ENCODE results near the gene SPECC1L. TPM values are rescaled to one million over a fixed set of nuclear protein-coding genes. Genes with fewer than 3 reads are reported as not detected.

Gene SPECC1L
- total RNA-seq, 4 donors from 2014 or later = 50.4 to 125 (median 68.0) TPM

DNA sequence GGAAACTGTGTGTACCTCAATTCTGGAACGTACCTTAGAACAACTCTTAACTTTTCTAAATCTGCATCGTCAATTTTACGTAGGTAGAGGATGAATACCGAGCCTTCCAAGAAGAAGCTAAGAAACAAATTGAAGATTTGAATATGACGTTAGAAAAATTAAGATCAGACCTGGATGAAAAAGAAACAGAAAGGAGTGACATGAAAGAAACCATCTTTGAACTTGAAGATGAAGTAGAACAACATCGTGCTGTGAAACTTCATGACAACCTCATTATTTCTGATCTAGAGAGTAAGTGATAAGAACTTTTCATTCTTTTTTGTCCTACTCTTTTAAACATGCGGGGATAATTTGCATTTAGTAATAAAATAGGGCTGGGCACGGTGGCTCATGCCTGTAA lies 53.5 kb downstream of the SPECC1L start:
- Histone ChIP-seq H3K4me3 (no peak overlapping the region), H3K27me3 (no peaks in the 10 kb centered on the region), H3K4me1 (peaks cover 0 to 31% (median 17%) of the 10 kb centered on the region in 4 donors), H3K27ac (no peak overlapping the region), H3K36me3 (peaks cover 0 to 34% (median 7%) of the 10 kb centered on the region in 4 donors), H3K9me3 (no peaks in the 10 kb centered on the region)
- WGBS, 2 donors (ENCODE audit: low coverage in 1 of 2) = 65 to 68% methylated on average over 7 to 8 of the region's 8 CpGs
- no peak for DNase-seq
- in situ Hi-C loops (cut with MboI; ENCODE audit: low pct_ligation_motif_present in 1 of 4, low pct_unique_long_range_greater_than_20kb in 1 of 4, low sequenced_read_pairs in 3 of 4) = loop anchor here in 1 of 4 donors (10.0 kb wide), 1 partner anchor 201 kb away; no protein-coding TSS in a partner anchor
- intact Hi-C loops (cut with DNase I; ENCODE audit: low total_unique reads) = no loop called here
- TF ChIP-seq POLR2AphosphoS5 (IDR thresholded peaks at IDR 0.05) = no peak
- TF ChIP-seq, protein P1, sequence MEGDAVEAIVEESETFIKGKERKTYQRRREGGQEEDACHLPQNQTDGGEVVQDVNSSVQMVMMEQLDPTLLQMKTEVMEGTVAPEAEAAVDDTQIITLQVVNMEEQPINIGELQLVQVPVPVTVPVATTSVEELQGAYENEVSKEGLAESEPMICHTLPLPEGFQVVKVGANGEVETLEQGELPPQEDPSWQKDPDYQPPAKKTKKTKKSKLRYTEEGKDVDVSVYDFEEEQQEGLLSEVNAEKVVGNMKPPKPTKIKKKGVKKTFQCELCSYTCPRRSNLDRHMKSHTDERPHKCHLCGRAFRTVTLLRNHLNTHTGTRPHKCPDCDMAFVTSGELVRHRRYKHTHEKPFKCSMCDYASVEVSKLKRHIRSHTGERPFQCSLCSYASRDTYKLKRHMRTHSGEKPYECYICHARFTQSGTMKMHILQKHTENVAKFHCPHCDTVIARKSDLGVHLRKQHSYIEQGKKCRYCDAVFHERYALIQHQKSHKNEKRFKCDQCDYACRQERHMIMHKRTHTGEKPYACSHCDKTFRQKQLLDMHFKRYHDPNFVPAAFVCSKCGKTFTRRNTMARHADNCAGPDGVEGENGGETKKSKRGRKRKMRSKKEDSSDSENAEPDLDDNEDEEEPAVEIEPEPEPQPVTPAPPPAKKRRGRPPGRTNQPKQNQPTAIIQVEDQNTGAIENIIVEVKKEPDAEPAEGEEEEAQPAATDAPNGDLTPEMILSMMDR (IDR thresholded peaks at IDR 0.05) = no peak
- no peak for TF ChIP-seq POLR2A (IDR thresholded peaks at IDR 0.05)
- TF ChIP-seq EP300 (IDR thresholded peaks at IDR 0.05; ENCODE audit: low read depth) = no peak

- TF ChIP-seq, protein P1 (IDR thresholded peaks at IDR 0.05) = peak; percentile 54 to 65 (median 55)
- no peak for TF ChIP-seq POLR2A (IDR thresholded peaks at IDR 0.05)
- no peaks in the 10 kb centered on the region for H3K27me3 ChIP-seq
- in situ Hi-C loops (cut with MboI; ENCODE audit: low pct_ligation_motif_present in 1 of 4, low pct_unique_long_range_greater_than_20kb in 1 of 4, low sequenced_read_pairs in 3 of 4) = loop anchor here in 3 of 4 donors (5.0 to 10.0 kb wide), 2 partner anchors 197 to 200 kb away; no protein-coding TSS in a partner anchor
- H3K27ac ChIP-seq = peak overlapping the region in 2 of 4 donors; percentile 12 to 21
- 27 to 39% methylated on average over 4 to 5 of the region's 5 CpGs for WGBS, 2 donors (ENCODE audit: low coverage in 1 of 2)
- intact Hi-C loops (cut with DNase I; ENCODE audit: low total_unique reads) = no loop called here
- H3K36me3 ChIP-seq = peaks cover 0 to 33% (median 10%) of the 10 kb centered on the region in 4 donors
- no peak overlapping the region for H3K4me3 ChIP-seq
- H3K4me1 ChIP-seq = peaks cover 0 to 31% (median 17%) of the 10 kb centered on the region in 4 donors
- no peaks in the 10 kb centered on the region for H3K9me3 ChIP-seq
- DNase-seq = no peak
Observed at GRCh38 chr22:24325105-24325757, 54.6 kb downstream of the SPECC1L start.

- H3K4me3 ChIP-seq = no peak overlapping the region
- no peak for DNase-seq
- H3K27me3 ChIP-seq = no peaks in the 10 kb centered on the region
- no peak overlapping the region for H3K27ac ChIP-seq
- no peak for TF ChIP-seq POLR2AphosphoS5 (IDR thresholded peaks at IDR 0.05)
- TF ChIP-seq EP300 (IDR thresholded peaks at IDR 0.05; ENCODE audit: low read depth) = no peak
- TF ChIP-seq, protein P1 (IDR thresholded peaks at IDR 0.05) = no peak
- no peak for TF ChIP-seq POLR2A (IDR thresholded peaks at IDR 0.05)
- H3K4me1 ChIP-seq = peaks cover 0 to 31% (median 17%) of the 10 kb centered on the region in 4 donors
- H3K9me3 ChIP-seq = no peaks in the 10 kb centered on the region
- WGBS, 2 donors (ENCODE audit: low coverage in 1 of 2) = 86 to 100% methylated on average over 2 to 4 of the region's 4 CpGs
- in situ Hi-C loops (cut with MboI; ENCODE audit: low pct_ligation_motif_present in 1 of 4, low pct_unique_long_range_greater_than_20kb in 1 of 4, low sequenced_read_pairs in 3 of 4) = loop anchor here in 3 of 4 donors (5.0 to 10.0 kb wide), 2 partner anchors 196 to 199 kb away; no protein-coding TSS in a partner anchor
- peaks cover 0 to 42% (median 11%) of the 10 kb centered on the region in 4 donors for H3K36me3 ChIP-seq
- intact Hi-C loops (cut with DNase I; ENCODE audit: low total_unique reads) = no loop called here
Observed at GRCh38 chr22:24326266-24326665, 55.6 kb downstream of the SPECC1L start.

DNA sequence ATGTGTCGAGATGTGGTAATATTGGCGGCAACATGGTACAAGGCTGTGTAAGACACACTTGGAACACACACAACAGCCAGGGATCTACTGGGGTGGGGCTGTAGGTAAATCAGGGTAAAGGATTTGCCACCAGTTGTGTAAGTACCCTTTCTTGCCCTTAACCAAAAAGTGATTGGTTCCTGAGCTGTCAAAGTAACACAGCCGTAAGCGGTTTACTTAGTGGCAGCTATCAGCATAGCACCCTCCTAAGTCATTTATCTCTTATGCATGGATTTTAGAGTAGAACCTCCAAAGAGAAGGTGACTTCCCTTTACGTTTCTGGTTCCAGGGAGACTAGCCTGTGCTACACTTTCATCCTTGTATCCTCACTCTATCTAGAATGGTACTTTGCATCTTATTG lies 57.2 kb downstream of the SPECC1L start:
- intact Hi-C loops (cut with DNase I; ENCODE audit: low total_unique reads) = no loop called here
- in situ Hi-C loops (cut with MboI; ENCODE audit: low pct_ligation_motif_present in 1 of 4, low pct_unique_long_range_greater_than_20kb in 1 of 4, low sequenced_read_pairs in 3 of 4) = loop anchor here in 3 of 4 donors (5.0 to 10.0 kb wide), 2 partner anchors 194 to 197 kb away; no protein-coding TSS in a partner anchor
- 94% methylated on average over 5 of the region's 5 CpGs; no CpG with 5 or more reads in 1 of the 2 donors for WGBS, 2 donors (ENCODE audit: low coverage in 1 of 2)
- Histone ChIP-seq H3K27me3 (no peaks in the 10 kb centered on the region), H3K36me3 (peaks cover 0 to 48% (median 6%) of the 10 kb centered on the region in 4 donors), H3K4me3 (no peak overlapping the region), H3K27ac (no peak overlapping the region), H3K9me3 (no peaks in the 10 kb centered on the region), H3K4me1 (peaks cover 0 to 27% (median 17%) of the 10 kb centered on the region in 4 donors)
- no peak for DNase-seq
- TF ChIP-seq, protein P1 (IDR thresholded peaks at IDR 0.05) = no peak
- no peak for TF ChIP-seq EP300 (IDR thresholded peaks at IDR 0.05; ENCODE audit: low read depth)
- TF ChIP-seq POLR2AphosphoS5 (IDR thresholded peaks at IDR 0.05) = no peak
- no peak for TF ChIP-seq POLR2A (IDR thresholded peaks at IDR 0.05)
